ENCODE results near the gene DCXR. TPM values are rescaled to one million over a fixed set of nuclear protein-coding genes. Genes with fewer than 3 reads are reported as not detected.

The DCXR gene
- total RNA-seq, 1 experiment from 2014 or later: 120 TPM

DNA sequence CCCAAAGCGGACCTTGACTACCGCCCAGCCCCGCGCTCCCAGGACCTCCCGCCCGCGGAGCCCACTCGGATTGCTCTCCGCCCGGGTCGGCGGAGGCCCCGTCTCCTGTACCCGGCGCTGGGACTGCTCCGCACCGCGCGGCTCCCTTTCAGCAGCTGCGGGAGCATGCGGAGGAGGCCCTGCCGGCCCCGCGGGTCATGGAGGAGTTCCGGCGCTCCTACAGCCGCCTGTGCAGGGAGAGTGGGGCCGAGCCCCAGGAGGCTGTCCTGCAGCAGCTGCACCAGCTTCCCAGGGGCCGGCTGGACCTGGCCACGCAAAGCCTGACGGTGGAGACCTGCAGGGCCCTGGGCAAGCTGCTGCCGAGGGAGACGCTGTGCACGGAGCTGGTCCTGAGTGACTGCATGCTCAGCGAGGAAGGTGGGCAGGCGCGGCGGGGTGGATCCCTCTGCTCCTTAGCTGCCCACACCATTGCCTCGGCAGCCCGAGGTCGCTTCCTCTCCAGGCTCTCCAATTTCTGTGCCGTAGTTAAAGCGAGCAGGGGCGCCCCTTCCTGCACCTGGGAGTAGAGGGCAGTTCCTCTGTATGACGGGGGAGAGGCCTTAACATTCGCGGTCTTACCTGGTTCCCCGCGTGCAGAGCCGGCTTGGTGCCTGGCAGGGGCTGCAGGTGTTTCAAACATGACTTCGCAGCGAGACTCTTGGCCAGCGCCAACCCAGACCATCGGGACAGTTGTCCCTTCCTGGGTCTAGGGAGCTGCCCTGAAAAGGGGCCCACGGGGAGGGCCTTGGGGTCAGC lies 13.9 kb downstream of the DCXR start:
- H3K36me3 ChIP-seq (ENCODE audit: low read depth): no peaks in the 10 kb centered on the region
- TF ChIP-seq, protein P1, sequence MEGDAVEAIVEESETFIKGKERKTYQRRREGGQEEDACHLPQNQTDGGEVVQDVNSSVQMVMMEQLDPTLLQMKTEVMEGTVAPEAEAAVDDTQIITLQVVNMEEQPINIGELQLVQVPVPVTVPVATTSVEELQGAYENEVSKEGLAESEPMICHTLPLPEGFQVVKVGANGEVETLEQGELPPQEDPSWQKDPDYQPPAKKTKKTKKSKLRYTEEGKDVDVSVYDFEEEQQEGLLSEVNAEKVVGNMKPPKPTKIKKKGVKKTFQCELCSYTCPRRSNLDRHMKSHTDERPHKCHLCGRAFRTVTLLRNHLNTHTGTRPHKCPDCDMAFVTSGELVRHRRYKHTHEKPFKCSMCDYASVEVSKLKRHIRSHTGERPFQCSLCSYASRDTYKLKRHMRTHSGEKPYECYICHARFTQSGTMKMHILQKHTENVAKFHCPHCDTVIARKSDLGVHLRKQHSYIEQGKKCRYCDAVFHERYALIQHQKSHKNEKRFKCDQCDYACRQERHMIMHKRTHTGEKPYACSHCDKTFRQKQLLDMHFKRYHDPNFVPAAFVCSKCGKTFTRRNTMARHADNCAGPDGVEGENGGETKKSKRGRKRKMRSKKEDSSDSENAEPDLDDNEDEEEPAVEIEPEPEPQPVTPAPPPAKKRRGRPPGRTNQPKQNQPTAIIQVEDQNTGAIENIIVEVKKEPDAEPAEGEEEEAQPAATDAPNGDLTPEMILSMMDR (conservative IDR thresholded peaks at IDR 0.05): no peak
- no peak for TF ChIP-seq EZH2 (IDR thresholded peaks at IDR 0.05; ENCODE audit: low read depth)
- no peak overlapping the region for H3K27ac ChIP-seq
- no peaks in the 10 kb centered on the region for H3K27me3 ChIP-seq (ENCODE audit: insufficient read depth, low read depth)
- H2AFZ ChIP-seq: peak overlapping the region; percentile 77
- DNase-seq: peak in 1 of 2 experiments; percentile 45
- H3K4me3 ChIP-seq: peak overlapping the region; percentile 67
- no TSS peak for BruUV-seq (replicated peaks)
- H3F3A ChIP-seq (ENCODE audit: insufficient read depth, low read depth): peaks cover 6% of the 10 kb centered on the region; the same call in 1 of the 2 replicates
- peak overlapping the region; percentile 85 for H3K4me2 ChIP-seq
- intact Hi-C loops (cut with micrococcal nuclease; ENCODE audit: unreplicated experiment): loop anchor here (1.0 to 5.0 kb wide), 6 partner anchors 8 to 341 kb away; partner anchors contain the start of genes ARHGDIA, ARL16, FASN and HGS
- peaks cover 6% of the 10 kb centered on the region; the same call in 1 of the 2 replicates for H3K4me1 ChIP-seq (replicated peaks; ENCODE audit: insufficient read depth)
- ChIA-PET POLR2A (ENCODE audit: unreplicated experiment) (interaction anchor here (0.5 to 0.7 kb wide), 4 partner anchors 8 to 297 kb away, joined by 3 to 4 read pairs (median 4); partner anchors contain the start of gene RAC3), CTCF (interaction anchor here (0.7 to 3.2 kb wide), 5 partner anchors 14 to 98 kb away, joined by 3 to 18 read pairs (median 10); partner anchors contain the start of gene DCXR)
- H3K9me2 ChIP-seq (ENCODE audit: insufficient read depth): no peaks in the 10 kb centered on the region
- peaks cover 11% of the 10 kb centered on the region; the same call in 1 of the 2 replicates for H3K79me2 ChIP-seq (ENCODE audit: low read depth)
- H3K9me3 ChIP-seq (ENCODE audit: insufficient read depth, low read depth): no peaks in the 10 kb centered on the region
- peaks cover 5% of the 10 kb centered on the region; the same call in 1 of the 2 replicates for H4K20me1 ChIP-seq (ENCODE audit: insufficient read depth)

DNA sequence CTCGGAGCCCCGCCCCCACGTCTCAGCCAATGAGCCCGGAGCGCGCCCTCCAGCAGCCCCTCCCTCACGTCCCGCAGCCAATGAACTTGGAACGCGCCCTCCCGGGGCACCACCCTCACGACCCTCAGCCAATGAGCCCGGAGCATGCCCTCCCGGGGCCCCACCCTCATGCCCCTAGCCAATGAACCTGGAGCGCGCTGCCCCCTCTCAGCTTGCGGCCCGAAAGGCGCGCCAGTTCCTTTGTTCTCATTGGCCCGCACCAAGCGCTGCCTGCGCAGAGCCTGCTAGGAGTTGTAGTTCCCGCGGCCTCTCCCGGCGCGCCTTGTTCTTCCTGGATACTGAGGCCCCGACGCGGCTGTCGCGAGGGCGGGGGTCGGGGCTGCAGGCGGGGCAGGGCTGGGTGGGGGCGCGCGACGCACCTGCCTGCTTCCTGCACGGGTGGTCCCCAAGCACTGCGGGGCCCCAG lies 14.5 kb downstream of the DCXR start, which contains the start of gene LRRC45:
TSS of gene LRRC45 (plus strand) at position 325 of the 466 bp plus-strand sequence. CDS start 339 bp downstream, outside the sequence.
- ChIA-PET POLR2A (ENCODE audit: unreplicated experiment) (interaction anchor here (0.5 to 1.0 kb wide), 11 partner anchors 9 to 524 kb away, joined by 3 to 14 read pairs (median 4); partner anchors contain the start of gene RAC3), CTCF (interaction anchor here (0.7 to 3.2 kb wide), 7 partner anchors 15 to 301 kb away, joined by 3 to 18 read pairs (median 10); partner anchors contain the start of gene DCXR)

More for the DNA sequence above, 14.5 kb downstream of the DCXR start, which contains the start of gene LRRC45:
- TF ChIP-seq, protein P1 (conservative IDR thresholded peaks at IDR 0.05): no peak
- TF ChIP-seq EZH2 (IDR thresholded peaks at IDR 0.05; ENCODE audit: low read depth): no peak
- DNase-seq: peak; percentile 92 to 100
- Histone ChIP-seq H3K27me3 (ENCODE audit: insufficient read depth, low read depth) (no peaks in the 10 kb centered on the region), H3K36me3 (ENCODE audit: low read depth) (no peaks in the 10 kb centered on the region), H3K27ac (no peak within 1 kb of the TSS), H4K20me1 (ENCODE audit: insufficient read depth) (peaks cover 5% of the 10 kb centered on the region; the same call in 1 of the 2 replicates), H3K4me3 (peak within 1 kb of the TSS; percentile 84), H3K79me2 (ENCODE audit: low read depth) (peaks cover 11% of the 10 kb centered on the region; the same call in 1 of the 2 replicates), H3K4me1 (replicated peaks; ENCODE audit: insufficient read depth) (peaks cover 6% of the 10 kb centered on the region; the same call in 1 of the 2 replicates), H2AFZ (peak within 1 kb of the TSS; percentile 79), H3F3A (ENCODE audit: insufficient read depth, low read depth) (peaks cover 6% of the 10 kb centered on the region; the same call in 1 of the 2 replicates), H3K9me3 (ENCODE audit: insufficient read depth, low read depth) (no peaks in the 10 kb centered on the region), H3K4me2 (peak within 1 kb of the TSS; percentile 89), H3K9me2 (ENCODE audit: insufficient read depth) (no peaks in the 10 kb centered on the region)
- intact Hi-C loops (cut with micrococcal nuclease; ENCODE audit: unreplicated experiment): loop anchor here (1.0 to 5.0 kb wide), 6 partner anchors 8 to 341 kb away; partner anchors contain the start of genes ARHGDIA, ARL16, FASN and HGS
- no TSS peak for BruUV-seq (replicated peaks)
